Hippocampal formation (tissue), 2 donors: ENCODE measurements around the gene GOLGA6D.
"Not testable (repeated sequence)": the region's sequence is repeated elsewhere in the genome, so short reads cannot be mapped to it uniquely, and the experiment has no call there.

ENCODE experiments used
- DNase-seq, 2 donors: peaks; one replicate each; lab custom pipeline; 2025; lab: John Stamatoyannopoulos, UW

The GOLGA6D gene

GRCh38 chr15:75293660-75294059 lies 11.0 kb downstream of the GOLGA6D start:
- DNase-seq: not testable (repeated sequence)

GRCh38 chr15:75298541-75299310 lies 16.1 kb downstream of the GOLGA6D start:
- not testable (repeated sequence) for DNase-seq

- not testable (repeated sequence) for DNase-seq
These were observed 16.7 kb downstream of the GOLGA6D start for GRCh38 chr15:75299311-75299688.

- not testable (repeated sequence) for DNase-seq
These were observed 17.4 kb downstream of the GOLGA6D start for GRCh38 chr15:75300026-75300425.

GRCh38 chr15:75302318-75302717 lies 19.7 kb downstream of the GOLGA6D start:
- DNase-seq: no peak

GRCh38 chr15:75302753-75303152 lies 20.1 kb downstream of the GOLGA6D start:
- not testable (repeated sequence) for DNase-seq

GRCh38 chr15:75306188-75306587 lies 23.6 kb downstream of the GOLGA6D start:
- DNase-seq: no peak

GRCh38 chr15:75307778-75308390 lies 25.2 kb downstream of the GOLGA6D start:
- no peak for DNase-seq

GRCh38 chr15:75309711-75310110 lies 27.1 kb downstream of the GOLGA6D start:
- no peak for DNase-seq

GRCh38 chr15:75312548-75312947 lies 29.9 kb downstream of the GOLGA6D start:
- not testable (repeated sequence) for DNase-seq

- no peak for DNase-seq
These were observed 30.6 kb downstream of the GOLGA6D start for GRCh38 chr15:75313116-75313845.

- DNase-seq: no peak
These were observed 32.1 kb downstream of the GOLGA6D start for GRCh38 chr15:75314552-75315290.

GRCh38 chr15:75319231-75319897 lies 36.7 kb downstream of the GOLGA6D start:
- not testable (repeated sequence) for DNase-seq

- no peak for DNase-seq
These were observed 39.1 kb downstream of the GOLGA6D start for GRCh38 chr15:75321711-75322110.

GRCh38 chr15:75325922-75326321 lies 43.3 kb downstream of the GOLGA6D start:
- no peak for DNase-seq

- DNase-seq: no peak
These were observed 44.4 kb downstream of the GOLGA6D start for GRCh38 chr15:75327005-75327404.

GRCh38 chr15:75327491-75327890 lies 44.9 kb downstream of the GOLGA6D start:
- no peak for DNase-seq

GRCh38 chr15:75328493-75329314 lies 46.1 kb downstream of the GOLGA6D start:
- no peak for DNase-seq

- DNase-seq: no peak
These were observed 46.9 kb downstream of the GOLGA6D start for GRCh38 chr15:75329571-75329970.

- not testable (repeated sequence) for DNase-seq
These were observed 49.5 kb downstream of the GOLGA6D start for GRCh38 chr15:75332093-75332492.
